ENCODE measurements around the gene AASS. TPM values are rescaled to one million over a fixed set of nuclear protein-coding genes. Genes with fewer than 3 reads are reported as not detected.

AASS gene
- total RNA-seq, 1 experiment from 2014 or later, result 0.91 TPM

- Histone ChIP-seq H3K27ac (ENCODE audit: low read length) (no peak overlapping the region), H3K4me2 (ENCODE audit: low read length) (no peak overlapping the region), H3K9ac (ENCODE audit: low read length) (no peak overlapping the region), H3K36me3 (ENCODE audit: low read depth, low read length) (no peaks in the 10 kb centered on the region), H3K9me2 (replicated peaks; ENCODE audit: low read length) (no peaks in the 10 kb centered on the region), H3K79me2 (ENCODE audit: low read length) (no peaks in the 10 kb centered on the region), H3K4me3 (ENCODE audit: low read length) (no peak overlapping the region), H3K9me3 (ENCODE audit: low read length) (no peaks in the 10 kb centered on the region), H4K20me1 (ENCODE audit: low read length) (no peaks in the 10 kb centered on the region), H3F3A (ENCODE audit: low read length, unreplicated experiment) (no peaks in the 10 kb centered on the region), H3K4me1 (ENCODE audit: insufficient read depth, low read length) (no peaks in the 10 kb centered on the region), H2AFZ (ENCODE audit: low read length) (no peak overlapping the region), H3K27me3 (ENCODE audit: low read length) (no peaks in the 10 kb centered on the region)
- ChIA-PET POLR2A (ENCODE audit: unreplicated experiment) (no interaction called here), CTCF (no interaction called here)
- no peak for TF ChIP-seq CTCF (conservative IDR thresholded peaks at IDR 0.05; ENCODE audit: low read depth, low read length)
- TF ChIP-seq EZH2phosphoT487 (IDR thresholded peaks at IDR 0.05; ENCODE audit: borderline replicate concordance, low read length), result no peak
- no peak for TF ChIP-seq EZH2 (IDR thresholded peaks at IDR 0.05; ENCODE audit: low read length, unreplicated experiment)
- intact Hi-C loops (cut with micrococcal nuclease), result no loop called here
- no peak for DNase-seq
- no TSS peak for BruUV-seq (replicated peaks)
- no peak for ATAC-seq
Observed at GRCh38 chr7:122070834-122071233, 73.2 kb downstream of the AASS start.

DNA sequence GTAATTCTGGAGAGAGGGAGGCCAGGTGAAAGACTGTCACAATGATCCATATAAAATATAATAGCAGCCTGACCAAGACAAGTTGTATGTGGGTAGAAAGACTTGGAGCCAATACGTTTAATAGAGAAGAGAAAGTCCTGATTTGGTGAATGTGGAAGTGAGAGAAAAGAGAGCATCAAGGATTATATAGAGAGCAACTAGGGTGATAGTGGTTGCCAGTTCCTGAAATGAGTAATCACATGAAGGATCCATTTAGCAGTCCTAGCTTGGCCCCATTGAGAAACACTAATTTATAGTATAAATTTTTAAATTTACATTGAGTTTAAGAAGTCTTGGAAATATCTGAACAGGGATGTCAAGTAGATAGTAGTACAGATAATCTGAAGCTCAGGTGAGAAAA is 74.0 kb downstream of the AASS start:
- intact Hi-C loops (cut with micrococcal nuclease), result no loop called here
- no peaks in the 10 kb centered on the region for H3K27me3 ChIP-seq (ENCODE audit: low read length)
- no peak for ATAC-seq
- H3K27ac ChIP-seq (ENCODE audit: low read length), result no peak overlapping the region
- H4K20me1 ChIP-seq (ENCODE audit: low read length), result no peaks in the 10 kb centered on the region
- H3K4me3 ChIP-seq (ENCODE audit: low read length), result no peak overlapping the region
- no peak for DNase-seq
- no peak overlapping the region for H3K9ac ChIP-seq (ENCODE audit: low read length)
- H3K9me2 ChIP-seq (replicated peaks; ENCODE audit: low read length), result no peaks in the 10 kb centered on the region
- H3F3A ChIP-seq (ENCODE audit: low read length, unreplicated experiment), result no peaks in the 10 kb centered on the region
- H3K9me3 ChIP-seq (ENCODE audit: low read length), result no peaks in the 10 kb centered on the region
- CTCF ChIA-PET, result no interaction called here
- no peak overlapping the region for H2AFZ ChIP-seq (ENCODE audit: low read length)
- BruUV-seq (replicated peaks), result no TSS peak
- H3K4me2 ChIP-seq (ENCODE audit: low read length), result no peak overlapping the region
- no peaks in the 10 kb centered on the region for H3K79me2 ChIP-seq (ENCODE audit: low read length)
- H3K36me3 ChIP-seq (ENCODE audit: low read depth, low read length), result no peaks in the 10 kb centered on the region
- POLR2A ChIA-PET (ENCODE audit: unreplicated experiment), result no interaction called here
- no peak for TF ChIP-seq EZH2 (IDR thresholded peaks at IDR 0.05; ENCODE audit: low read length, unreplicated experiment)
- TF ChIP-seq EZH2phosphoT487 (IDR thresholded peaks at IDR 0.05; ENCODE audit: borderline replicate concordance, low read length), result no peak
- TF ChIP-seq CTCF (conservative IDR thresholded peaks at IDR 0.05; ENCODE audit: low read depth, low read length), result no peak
- no peaks in the 10 kb centered on the region for H3K4me1 ChIP-seq (ENCODE audit: insufficient read depth, low read length)

DNA sequence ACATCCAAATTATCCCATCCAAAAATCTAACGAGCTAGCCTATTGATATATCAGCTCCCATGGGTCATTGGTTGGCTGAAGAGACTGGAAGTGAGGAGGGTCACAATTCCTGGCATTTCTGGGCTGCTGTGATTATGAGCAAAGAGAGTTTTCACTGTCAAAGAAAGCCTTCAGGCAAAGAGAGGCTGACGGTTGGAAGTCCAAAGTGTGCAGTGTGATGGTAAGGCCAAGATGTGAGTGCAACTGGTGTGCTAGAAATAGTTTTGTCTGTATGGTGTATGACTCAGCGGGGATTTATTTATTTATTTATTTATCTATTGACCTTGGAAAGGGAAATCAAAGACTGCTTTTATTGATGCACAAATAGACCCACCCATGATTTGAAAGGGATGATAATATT is 75.0 kb downstream of the AASS start:
- ChIA-PET POLR2A (ENCODE audit: unreplicated experiment) (no interaction called here), CTCF (no interaction called here)
- Histone ChIP-seq H3K4me1 (ENCODE audit: insufficient read depth, low read length) (no peaks in the 10 kb centered on the region), H3K27me3 (ENCODE audit: low read length) (no peaks in the 10 kb centered on the region), H2AFZ (ENCODE audit: low read length) (no peak overlapping the region), H3K9ac (ENCODE audit: low read length) (no peak overlapping the region), H3K9me3 (ENCODE audit: low read length) (no peaks in the 10 kb centered on the region), H3K36me3 (ENCODE audit: low read depth, low read length) (no peaks in the 10 kb centered on the region), H4K20me1 (ENCODE audit: low read length) (no peaks in the 10 kb centered on the region), H3K79me2 (ENCODE audit: low read length) (no peaks in the 10 kb centered on the region), H3K4me3 (ENCODE audit: low read length) (no peak overlapping the region), H3F3A (ENCODE audit: low read length, unreplicated experiment) (no peaks in the 10 kb centered on the region), H3K9me2 (replicated peaks; ENCODE audit: low read length) (no peaks in the 10 kb centered on the region), H3K27ac (ENCODE audit: low read length) (no peak overlapping the region), H3K4me2 (ENCODE audit: low read length) (no peak overlapping the region)
- DNase-seq (no peak), ATAC-seq (no peak)
- TF ChIP-seq EZH2 (IDR thresholded peaks at IDR 0.05; ENCODE audit: low read length, unreplicated experiment), result no peak
- no peak for TF ChIP-seq EZH2phosphoT487 (IDR thresholded peaks at IDR 0.05; ENCODE audit: borderline replicate concordance, low read length)
- no peak for TF ChIP-seq CTCF (conservative IDR thresholded peaks at IDR 0.05; ENCODE audit: low read depth, low read length)
- intact Hi-C loops (cut with micrococcal nuclease), result no loop called here
- no TSS peak for BruUV-seq (replicated peaks)
